Measurements from ENCODE around the gene MOV10. TPM values are rescaled to one million over a fixed set of nuclear protein-coding genes. Genes with fewer than 3 reads are reported as not detected.

MOV10 gene
- total and polyA plus RNA-seq, 2 of the 8 experiments (the other 6 are each of a cell fraction or from before 2014, with no cell fraction given) = 57.3 to 109 TPM

DNA sequence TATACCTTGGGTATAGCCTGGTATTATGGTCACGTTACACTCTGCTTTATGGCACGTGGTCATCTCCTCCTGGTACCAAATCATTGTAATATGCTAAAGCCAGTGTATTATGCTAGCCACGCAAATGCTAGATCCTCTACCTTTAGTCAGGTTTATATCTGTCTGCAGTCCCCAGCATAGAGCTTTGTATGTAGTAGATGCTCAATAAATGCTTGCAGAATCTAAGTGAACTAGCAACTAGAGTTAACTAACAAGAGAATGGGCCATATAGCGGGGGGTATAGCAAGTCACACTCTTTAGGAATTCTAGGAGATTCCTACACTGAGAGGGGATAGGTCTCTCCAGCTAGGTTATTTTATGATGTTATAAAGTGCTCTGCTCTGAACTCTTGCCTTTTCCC is 3.0 kb downstream of the MOV10 start:
- H3K18ac ChIP-seq (ENCODE audit: extremely low read depth, low read length) = no peak overlapping the region
- H3K4me1 ChIP-seq (replicated peaks in 1 of 4; ENCODE audit: control insufficient read depth in 3 of 4, insufficient read depth in 4 of 4, low read length in 3 of 4) = peaks cover 0 to 9% (median 7%) of the 10 kb centered on the region in 4 experiments; a peak in 4 of 7 replicates
- DNase-seq (ENCODE audit: low read depth in 1 of 2, low spot score in 2 of 2) (no peak), FAIRE-seq (no peak)
- H3K23me2 ChIP-seq (ENCODE audit: low read depth, low read length) = peaks cover 10% of the 10 kb centered on the region; the same call in 1 of the 2 replicates
- no peak overlapping the region for H3K4ac ChIP-seq (replicated peaks; ENCODE audit: insufficient read length, low read depth, low read length)
- H2BK5ac ChIP-seq (ENCODE audit: low read depth, low read length) = no peak overlapping the region
- no peak overlapping the region for H2BK12ac ChIP-seq (ENCODE audit: low read depth, low read length)
- H2BK15ac ChIP-seq (ENCODE audit: low read length) = no peak overlapping the region
- no peak overlapping the region for H2AK5ac ChIP-seq (ENCODE audit: low read depth, low read length)
- peaks cover 0 to 2% (median 0%) of the 10 kb centered on the region in 4 experiments; a peak in 2 of 7 replicates for H3K27me3 ChIP-seq (replicated peaks in 1 of 4; ENCODE audit: control insufficient read depth in 3 of 4, extremely low read depth in 1 of 4, insufficient read depth in 3 of 4, low read length in 3 of 4)
- WGBS, 2 experiments (ENCODE audit: extremely low coverage in 1 of 2, insufficient coverage in 1 of 2, insufficient read length in 1 of 2, insufficient replicate concordance in 2 of 2, low coverage in 1 of 2, low lambda C conversion rate in 2 of 2, missing lambda C conversion rate in 1 of 2) = 88% methylated on average over 4 of the region's 4 CpGs; no CpG with 5 or more reads in 1 of the 2 experiments
- no peak overlapping the region for H3K9ac ChIP-seq (replicated peaks in 1 of 4; ENCODE audit: extremely low read depth in 1 of 4, low read depth in 3 of 4, low read length in 3 of 4)
- H3K56ac ChIP-seq (replicated peaks; ENCODE audit: insufficient read length, low read depth, low read length) = no peak overlapping the region
- no peak overlapping the region for H2BK120ac ChIP-seq (replicated peaks; ENCODE audit: low read depth, low read length)
- H3K36me3 ChIP-seq (ENCODE audit: control insufficient read depth in 2 of 4, insufficient read depth in 4 of 4, low read length in 3 of 4) = no peaks in the 10 kb centered on the region
- H3K9me3 ChIP-seq (ENCODE audit: insufficient read depth in 2 of 2, low read depth in 1 of 2, low read length in 1 of 2) = no peaks in the 10 kb centered on the region
- H4K8ac ChIP-seq (ENCODE audit: extremely low read depth, insufficient read depth, low read length) = no peak overlapping the region
- peaks cover 0 to 5% of the 10 kb centered on the region in 2 experiments for H4K20me1 ChIP-seq (replicated peaks in 1 of 2; ENCODE audit: control insufficient read depth in 1 of 2, insufficient read depth in 2 of 2, low read length in 2 of 2)
- H3K4me2 ChIP-seq (ENCODE audit: insufficient read depth in 1 of 2, low read depth in 2 of 2, low read length in 2 of 2) = no peak overlapping the region; a peak in 1 of 4 replicates
- no peak overlapping the region for H4K91ac ChIP-seq (replicated peaks; ENCODE audit: insufficient read length, low read length)
- no peaks in the 10 kb centered on the region; the same call in 1 of the 2 replicates for H3K79me1 ChIP-seq (ENCODE audit: low read depth, low read length)
- no peak overlapping the region for H4K5ac ChIP-seq (ENCODE audit: insufficient read length, low read depth, low read length)
- no peak overlapping the region for H2BK20ac ChIP-seq (ENCODE audit: low read length)
- no peak overlapping the region for H3K4me3 ChIP-seq (ENCODE audit: extremely low read depth in 1 of 4, insufficient read depth in 2 of 4, low read depth in 3 of 4, low read length in 4 of 4)
- ChIA-PET POLR2A (ENCODE audit: partially characterized antibody) (interaction anchor here (4.8 kb wide), 1 partner anchor 11 kb away, joined by 26 read pairs; no protein-coding TSS in a partner anchor), CTCF (ENCODE audit: partially characterized antibody) (no interaction called here)
- no peak overlapping the region for H2AFZ ChIP-seq (ENCODE audit: low read length)
- no peak overlapping the region for H3K14ac ChIP-seq (ENCODE audit: insufficient read length)
- no peak overlapping the region for H3K23ac ChIP-seq (ENCODE audit: insufficient read length)
- peaks cover 0 to 39% of the 10 kb centered on the region in 2 experiments; a peak in 3 of 4 replicates for H3K79me2 ChIP-seq (ENCODE audit: control insufficient read depth in 1 of 2, insufficient read depth in 2 of 2, low read length in 2 of 2)
- H3K27ac ChIP-seq (ENCODE audit: low read depth, low read length) = no peak overlapping the region
- TF ChIP-seq SP1 (IDR thresholded peaks at IDR 0.05; ENCODE audit: low read depth, low read length) (no peak), KDM5A (IDR thresholded peaks at IDR 0.05; ENCODE audit: low read length) (no peak), RAD21 (IDR thresholded peaks at IDR 0.05 in 1 of 2, conservative IDR thresholded peaks at IDR 0.05 in 1 of 2; ENCODE audit: low read depth in 2 of 2, low read length in 2 of 2) (no peak), MAFK (IDR thresholded peaks at IDR 0.05; ENCODE audit: low read depth, low read length) (no peak), ZNF274 (IDR thresholded peaks at IDR 0.05; ENCODE audit: borderline replicate concordance, extremely low read depth, low read length) (no peak), RXRA (IDR thresholded peaks at IDR 0.05; ENCODE audit: insufficient read depth, low read depth, low read length) (no peak), RNF2 (IDR thresholded peaks at IDR 0.05; ENCODE audit: borderline replicate concordance, low read depth, low read length, missing control alignments, poor library complexity, severe bottlenecking) (no peak), POLR2A (IDR thresholded peaks at IDR 0.05; ENCODE audit: control extremely low read depth in 1 of 2, low read depth in 2 of 2, low read length in 2 of 2) (no peak), SIRT6 (IDR thresholded peaks at IDR 0.05; ENCODE audit: low read length) (no peak), CBX5 (IDR thresholded peaks at IDR 0.05; ENCODE audit: low read depth, low read length) (no peak), POLR2AphosphoS5 (IDR thresholded peaks at IDR 0.05; ENCODE audit: low read depth, low read length) (no peak)
- TF ChIP-seq, protein P1, sequence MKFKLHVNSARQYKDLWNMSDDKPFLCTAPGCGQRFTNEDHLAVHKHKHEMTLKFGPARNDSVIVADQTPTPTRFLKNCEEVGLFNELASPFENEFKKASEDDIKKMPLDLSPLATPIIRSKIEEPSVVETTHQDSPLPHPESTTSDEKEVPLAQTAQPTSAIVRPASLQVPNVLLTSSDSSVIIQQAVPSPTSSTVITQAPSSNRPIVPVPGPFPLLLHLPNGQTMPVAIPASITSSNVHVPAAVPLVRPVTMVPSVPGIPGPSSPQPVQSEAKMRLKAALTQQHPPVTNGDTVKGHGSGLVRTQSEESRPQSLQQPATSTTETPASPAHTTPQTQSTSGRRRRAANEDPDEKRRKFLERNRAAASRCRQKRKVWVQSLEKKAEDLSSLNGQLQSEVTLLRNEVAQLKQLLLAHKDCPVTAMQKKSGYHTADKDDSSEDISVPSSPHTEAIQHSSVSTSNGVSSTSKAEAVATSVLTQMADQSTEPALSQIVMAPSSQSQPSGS (IDR thresholded peaks at IDR 0.05; ENCODE audit: low read length) = no peak
